HAP-1 (cell line): ENCODE results near the gene BPIFB2.

ENCODE experiments used
- DNase-seq, 2 experiments: peaks; one replicate each; pipeline ENCODE4 v3.0.0-alpha.2; 2016 to 2020; ENCODE audit warnings: low spot score in 2 of 2
- H3K27me3 ChIP-seq: fragments of 250-450 bp; sonication (Bioruptor Pico); 2 replicates; pipeline ENCODE4 v1.5.1; 2020; ENCODE audit warnings: low read depth, mild to moderate bottlenecking, moderate library complexity
- H3K36me3 ChIP-seq: fragments of 250-450 bp; sonication (Bioruptor Pico); replicated peaks from 2 replicates; pipeline ENCODE4 v1.5.1; 2020; ENCODE audit warnings: mild to moderate bottlenecking
- H3K4me1 ChIP-seq: fragments of 250-450 bp; sonication (Bioruptor Pico); 2 replicates; pipeline ENCODE4 v1.5.1; 2020; ENCODE audit warnings: mild to moderate bottlenecking
- H3K4me3 ChIP-seq: fragments of 250-450 bp; sonication (Bioruptor Pico); 2 replicates; pipeline ENCODE4 v1.5.1; 2020; ENCODE audit warnings: mild to moderate bottlenecking, moderate library complexity
- H3K9me3 ChIP-seq: fragments of 250-450 bp; sonication (Bioruptor Pico); 2 replicates; pipeline ENCODE4 v1.5.1; 2020; ENCODE audit warnings: mild to moderate bottlenecking, moderate library complexity
- in situ Hi-C: fragments of 300-500 bp; cut with MboI; formaldehyde crosslinking; loops from 3 replicates; pipeline ENCODE4 v1.14.3; 2020; ENCODE audit warnings: low sequenced_read_pairs, inconsistent platforms, mixed read lengths

BPIFB2 gene

DNA sequence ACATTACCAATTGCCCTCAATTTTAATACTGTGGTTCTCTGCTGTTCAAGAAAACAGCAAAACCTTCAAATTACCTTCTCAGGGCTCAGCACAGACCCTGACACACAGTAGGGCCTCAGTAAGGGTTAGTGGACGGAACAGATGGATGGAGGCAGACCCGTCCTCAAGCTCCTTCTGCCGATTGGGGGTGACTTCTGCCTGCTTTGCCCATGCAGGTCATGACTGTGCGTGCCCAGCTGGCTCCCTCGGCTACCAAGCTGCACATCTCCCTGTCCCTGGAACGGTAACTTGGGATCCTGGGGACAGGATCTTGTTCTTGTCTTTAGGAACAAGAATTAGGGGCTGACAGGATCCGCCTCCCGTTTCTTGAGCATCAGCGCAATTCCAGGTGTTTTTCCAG, 62.2 kb downstream of the BPIFB2 start:
- no peaks in the 10 kb centered on the region for H3K4me1 ChIP-seq
- H3K36me3 ChIP-seq: no peaks in the 10 kb centered on the region
- in situ Hi-C loops: no loop called here
- no peak for DNase-seq
- no peaks in the 10 kb centered on the region for H3K9me3 ChIP-seq
- H3K27me3 ChIP-seq: 0 out of 2 replicates have a peak, but pooled peaks cover 4% of the 10 kb centered on the region
- no peak overlapping the region for H3K4me3 ChIP-seq

DNA sequence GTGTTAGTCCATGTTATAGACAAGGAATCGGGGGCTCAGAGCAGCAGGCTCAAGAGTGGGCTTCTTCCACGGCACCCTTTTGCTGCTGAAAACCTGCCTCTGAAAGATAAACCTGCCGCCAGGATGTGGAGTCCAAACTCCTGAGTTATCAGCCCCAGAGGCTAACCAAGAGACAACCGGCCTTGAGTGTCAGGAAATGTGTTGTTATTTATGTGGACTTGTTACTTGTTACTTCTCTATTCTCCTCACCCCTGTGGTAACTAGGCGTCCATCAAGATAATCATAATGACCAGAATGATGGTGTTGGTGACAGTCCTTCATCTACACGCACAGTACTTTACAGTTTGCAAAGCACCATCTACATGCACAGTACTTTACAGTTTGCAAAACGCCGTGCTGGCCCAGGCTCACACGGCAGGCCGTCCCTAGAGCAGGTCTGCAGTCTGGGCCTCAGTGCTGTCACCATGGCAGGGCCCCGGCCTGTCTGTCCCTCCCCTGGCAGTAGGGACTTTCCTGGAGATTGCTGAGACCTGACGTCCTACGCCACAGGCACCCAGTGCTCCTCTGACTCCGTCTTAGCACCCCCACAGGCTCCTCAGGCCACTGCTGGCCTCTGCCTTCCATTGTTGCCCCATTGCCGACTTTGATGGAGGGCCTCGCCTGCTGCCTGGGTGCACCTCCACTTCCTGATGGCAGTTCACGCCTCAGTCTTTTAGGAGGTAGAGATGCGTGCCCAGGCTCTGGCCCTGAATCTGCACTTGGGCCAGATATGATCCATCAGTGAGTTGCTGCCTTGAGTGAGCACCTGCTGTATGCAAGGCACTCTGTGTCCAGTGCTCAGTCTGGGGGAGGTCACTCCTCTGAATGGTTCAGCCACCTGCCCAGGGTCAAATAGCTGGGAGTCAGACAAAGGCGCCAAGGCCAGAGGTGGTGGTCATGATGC, 62.9 kb downstream of the BPIFB2 start:
- in situ Hi-C loops: no loop called here
- H3K27me3 ChIP-seq: 0 out of 2 replicates have a peak, but pooled peaks cover 4% of the 10 kb centered on the region
- H3K36me3 ChIP-seq: no peaks in the 10 kb centered on the region
- H3K4me1 ChIP-seq: no peaks in the 10 kb centered on the region
- H3K4me3 ChIP-seq: no peak overlapping the region
- DNase-seq: no peak
- no peaks in the 10 kb centered on the region for H3K9me3 ChIP-seq

DNA sequence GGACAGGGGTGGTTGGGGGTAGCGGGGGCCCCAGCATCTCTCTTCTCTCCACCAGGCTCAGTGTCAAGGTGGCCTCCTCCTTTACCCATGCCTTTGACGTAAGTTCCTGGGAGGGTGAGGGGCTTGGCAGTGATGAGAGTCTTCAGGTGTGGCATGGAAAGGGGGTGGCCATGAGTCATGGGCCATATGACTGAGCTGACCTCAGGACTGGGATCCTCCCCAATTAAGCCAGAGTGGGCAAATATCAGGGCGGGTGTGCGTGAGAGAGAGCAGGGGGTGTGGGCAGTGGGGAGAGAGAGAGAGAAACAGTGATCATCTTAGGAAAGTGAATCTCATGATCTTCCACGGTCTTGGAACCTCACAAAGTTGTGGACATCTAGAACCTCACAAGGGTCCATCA, 63.7 kb downstream of the BPIFB2 start:
- in situ Hi-C loops: no loop called here
- Histone ChIP-seq H3K4me3 (no peak overlapping the region), H3K36me3 (no peaks in the 10 kb centered on the region), H3K27me3 (0 out of 2 replicates have a peak, but pooled peaks cover 4% of the 10 kb centered on the region), H3K4me1 (no peaks in the 10 kb centered on the region), H3K9me3 (no peaks in the 10 kb centered on the region)
- no peak for DNase-seq

DNA sequence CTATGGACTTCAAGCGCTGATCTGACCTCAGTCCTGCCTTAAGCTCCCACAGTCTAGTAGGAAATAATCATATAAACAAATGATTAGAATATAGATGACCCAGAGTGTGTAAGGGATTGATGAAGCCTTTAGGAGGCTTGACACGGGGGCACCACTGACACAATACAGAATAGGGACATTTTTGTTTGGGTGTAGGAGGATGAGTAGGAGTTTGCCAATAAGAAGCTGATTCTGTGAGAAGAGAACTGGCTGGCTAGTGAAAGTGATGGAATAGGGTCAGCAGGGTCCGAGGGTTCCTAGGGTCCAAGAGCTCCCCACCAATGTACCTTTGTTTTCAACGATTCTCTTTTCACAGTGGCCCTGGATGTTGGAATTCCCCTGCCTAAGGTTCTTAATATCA, 64.9 kb downstream of the BPIFB2 start:
- Histone ChIP-seq H3K9me3 (no peaks in the 10 kb centered on the region), H3K36me3 (no peaks in the 10 kb centered on the region), H3K27me3 (0 out of 2 replicates have a peak, but pooled peaks cover 4% of the 10 kb centered on the region), H3K4me3 (no peak overlapping the region), H3K4me1 (no peaks in the 10 kb centered on the region)
- in situ Hi-C loops: no loop called here
- DNase-seq: no peak

DNA sequence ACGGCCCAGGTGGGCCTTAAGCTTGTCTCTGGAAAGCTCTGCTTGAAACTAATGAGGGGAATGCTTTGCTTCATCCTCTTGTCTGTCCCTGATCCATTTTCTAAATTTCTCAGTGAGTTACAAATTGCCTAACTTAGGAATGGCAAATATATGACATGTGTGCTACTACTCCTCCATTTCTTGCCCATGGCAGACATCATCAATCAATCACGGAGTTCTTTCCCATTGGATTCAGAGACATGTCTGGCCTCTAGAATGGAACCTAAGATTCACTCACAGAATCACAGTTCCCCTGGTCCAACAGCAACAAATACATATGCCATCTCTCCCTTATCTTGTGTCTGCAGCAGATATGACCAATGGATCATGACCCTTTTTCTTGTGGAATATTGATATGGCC, 65.3 kb downstream of the BPIFB2 start:
- in situ Hi-C loops: no loop called here
- no peak overlapping the region for H3K4me3 ChIP-seq
- H3K9me3 ChIP-seq: no peaks in the 10 kb centered on the region
- DNase-seq: no peak
- 0 out of 2 replicates have a peak, but pooled peaks cover 4% of the 10 kb centered on the region for H3K27me3 ChIP-seq
- no peaks in the 10 kb centered on the region for H3K36me3 ChIP-seq
- H3K4me1 ChIP-seq: no peaks in the 10 kb centered on the region
